Neural crest cell (in vitro differentiated cells): ENCODE measurements around the gene HPS1. TPM values are rescaled to one million over a fixed set of nuclear protein-coding genes. Genes with fewer than 3 reads are reported as not detected.

Experiments
- DNase-seq: peaks from one replicate; pipeline ENCODE4 v3.0.0; 2021; ENCODE audit warnings: low read depth, mixed read lengths, low spot score
- H3K27ac Mint-ChIP-seq: one replicate; pipeline ENCODE4 v1.8.0; 2021; ENCODE audit warnings: mild to moderate bottlenecking, mixed read lengths; ENCODE audit not compliant: unreplicated experiment
- H3K27me3 Mint-ChIP-seq: 2 replicates; pipeline ENCODE4 v1.8.0; 2021; ENCODE audit warnings: low read depth, mild to moderate bottlenecking, mixed read lengths
- H3K36me3 Mint-ChIP-seq: 2 replicates; pipeline ENCODE4 v1.8.0; 2021; ENCODE audit warnings: low read depth, mild to moderate bottlenecking, mixed read lengths
- H3K4me1 Mint-ChIP-seq: 2 replicates; pipeline ENCODE4 v1.8.0; 2021; ENCODE audit warnings: mixed read lengths
- H3K4me3 Mint-ChIP-seq: one replicate; pipeline ENCODE4 v1.8.0; 2021; ENCODE audit warnings: mild to moderate bottlenecking, mixed read lengths
- H3K9me3 Mint-ChIP-seq: 2 replicates; pipeline ENCODE4 v1.8.0; 2021; ENCODE audit warnings: mixed read lengths
- microRNA-seq: library from miRNA; unstranded; fragments of <30 nt; microRNA quantifications from one replicate; pipeline ENCODE4, GENCODE V29; 2020
- total RNA-seq: library from RNA; stranded (reverse); gene quantifications from 2 replicates; pipeline ENCODE4 v1.2.1, GENCODE V29; 2021
- TF ChIP-seq, protein P1 (sequence below): fragments of 200-600 bp; sonication (generic); conservative IDR thresholded peaks from 2 replicates; pipeline ENCODE4 v1.5.0; 2021; ENCODE audit warnings: antibody characterized with exemption, mild to moderate bottlenecking

Gene HPS1
- total RNA-seq, 1 donor from 2014 or later: 46.9 TPM

DNA sequence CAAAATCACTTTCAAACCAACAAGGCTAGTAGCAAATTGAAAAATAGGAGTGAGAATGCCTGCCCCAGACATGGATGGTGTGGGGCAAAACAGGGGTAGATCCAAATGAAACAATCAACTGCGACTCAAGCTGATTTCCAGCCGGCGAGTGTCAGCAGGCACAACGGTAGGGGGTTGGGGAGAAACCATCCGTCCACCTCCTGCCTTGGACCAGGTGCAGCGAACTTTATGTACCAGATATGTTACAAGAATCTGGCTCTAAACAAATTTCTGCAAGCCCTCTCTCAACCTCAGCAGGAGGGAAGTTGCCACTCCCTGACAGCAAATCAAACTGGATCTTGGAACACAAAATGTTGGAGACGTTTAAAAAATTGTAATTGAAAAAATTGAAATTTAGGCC lies 76.9 kb downstream of the HPS1 start:
- no peak for DNase-seq
- H3K27ac Mint-ChIP-seq: no peak overlapping the region
- TF ChIP-seq, protein P1, sequence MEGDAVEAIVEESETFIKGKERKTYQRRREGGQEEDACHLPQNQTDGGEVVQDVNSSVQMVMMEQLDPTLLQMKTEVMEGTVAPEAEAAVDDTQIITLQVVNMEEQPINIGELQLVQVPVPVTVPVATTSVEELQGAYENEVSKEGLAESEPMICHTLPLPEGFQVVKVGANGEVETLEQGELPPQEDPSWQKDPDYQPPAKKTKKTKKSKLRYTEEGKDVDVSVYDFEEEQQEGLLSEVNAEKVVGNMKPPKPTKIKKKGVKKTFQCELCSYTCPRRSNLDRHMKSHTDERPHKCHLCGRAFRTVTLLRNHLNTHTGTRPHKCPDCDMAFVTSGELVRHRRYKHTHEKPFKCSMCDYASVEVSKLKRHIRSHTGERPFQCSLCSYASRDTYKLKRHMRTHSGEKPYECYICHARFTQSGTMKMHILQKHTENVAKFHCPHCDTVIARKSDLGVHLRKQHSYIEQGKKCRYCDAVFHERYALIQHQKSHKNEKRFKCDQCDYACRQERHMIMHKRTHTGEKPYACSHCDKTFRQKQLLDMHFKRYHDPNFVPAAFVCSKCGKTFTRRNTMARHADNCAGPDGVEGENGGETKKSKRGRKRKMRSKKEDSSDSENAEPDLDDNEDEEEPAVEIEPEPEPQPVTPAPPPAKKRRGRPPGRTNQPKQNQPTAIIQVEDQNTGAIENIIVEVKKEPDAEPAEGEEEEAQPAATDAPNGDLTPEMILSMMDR: no peak
- no peaks in the 10 kb centered on the region for H3K9me3 Mint-ChIP-seq
- no peaks in the 10 kb centered on the region for H3K36me3 Mint-ChIP-seq
- no peak overlapping the region for H3K4me3 Mint-ChIP-seq
- no peaks in the 10 kb centered on the region for H3K27me3 Mint-ChIP-seq
- peaks cover 37% of the 10 kb centered on the region for H3K4me1 Mint-ChIP-seq

DNA sequence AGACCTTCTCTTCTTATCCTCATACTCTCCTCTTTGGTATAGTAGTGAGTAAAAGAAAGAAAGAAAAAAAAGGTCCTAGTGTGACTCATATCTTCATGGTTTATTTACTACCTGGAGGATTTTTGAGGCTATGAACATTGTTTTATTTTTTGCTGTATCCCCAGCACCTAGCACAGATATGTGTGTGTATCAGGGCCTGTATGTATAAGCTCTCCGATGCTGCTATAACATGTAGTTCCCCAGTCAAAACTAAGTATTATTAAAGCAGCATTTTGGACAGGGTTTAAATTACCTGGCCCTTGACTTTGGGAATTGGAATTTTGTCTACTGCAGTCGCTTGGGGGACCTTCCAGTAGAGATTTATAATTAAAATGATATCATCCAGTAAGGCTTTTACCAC lies 78.1 kb downstream of the HPS1 start:
- TF ChIP-seq, protein P1: no peak
- DNase-seq: no peak
- Mint-ChIP-seq H3K27me3 (no peaks in the 10 kb centered on the region), H3K9me3 (no peaks in the 10 kb centered on the region), H3K36me3 (no peaks in the 10 kb centered on the region), H3K4me1 (peaks cover 40% of the 10 kb centered on the region), H3K27ac (no peak overlapping the region), H3K4me3 (no peak overlapping the region)

DNA sequence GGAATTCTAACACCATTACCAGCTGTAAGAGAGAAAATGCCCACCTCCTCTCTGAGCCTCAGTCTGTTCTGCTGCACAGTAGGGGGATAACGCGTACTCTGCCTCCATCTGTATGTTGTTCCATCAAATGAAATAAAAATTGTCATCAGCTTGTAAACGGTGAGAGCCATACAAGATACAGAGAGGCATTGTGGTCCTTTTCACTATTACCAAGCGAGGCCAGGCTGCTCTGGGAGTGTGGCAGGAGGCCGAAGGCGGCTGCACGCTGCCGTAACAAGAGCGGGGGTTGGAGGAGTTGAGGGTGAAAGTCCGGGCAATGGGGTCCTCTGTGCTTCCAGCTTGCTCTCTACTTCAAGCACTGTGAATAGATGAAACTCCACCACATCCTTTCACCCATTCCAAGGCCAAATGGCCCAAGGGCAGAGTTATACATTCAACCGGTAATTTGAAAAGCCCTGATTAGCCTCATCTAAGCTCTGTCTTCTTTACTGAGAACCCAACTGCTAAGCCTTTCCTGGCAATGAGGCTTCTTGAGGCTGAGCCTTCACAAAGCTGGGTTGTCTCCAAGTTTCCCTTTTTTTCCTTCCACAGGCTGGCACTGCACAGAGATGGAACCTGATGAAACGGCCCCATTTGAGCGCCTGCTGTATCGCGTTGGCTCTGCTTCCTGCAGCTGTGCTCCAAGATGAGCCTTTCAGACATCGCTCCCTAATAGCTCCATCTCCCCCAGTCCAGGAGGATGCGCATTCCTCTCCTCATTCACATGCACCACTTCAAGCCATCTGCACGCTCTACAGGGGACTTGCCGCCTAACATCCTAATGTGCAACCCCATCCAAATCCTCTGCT lies 78.9 kb downstream of the HPS1 start:
- Mint-ChIP-seq H3K36me3 (no peaks in the 10 kb centered on the region), H3K4me1 (peaks cover 40% of the 10 kb centered on the region), H3K27me3 (no peaks in the 10 kb centered on the region), H3K4me3 (no peak overlapping the region), H3K9me3 (no peaks in the 10 kb centered on the region), H3K27ac (no peak overlapping the region)
- TF ChIP-seq, protein P1: no peak
- no peak for DNase-seq

Small RNA genes within 50 kb of the gene (microRNA-seq; reads per million reads assigned to microRNA genes)
- gene MIR1287: 165 reads per million, percentile 65 among the genes with 10 or more reads in this experiment
- gene MIR4685: 4.1 reads per million

Other genes with a start within 250 kb of the HPS1 start
- 1.5 and 1.7 TPM in 2 replicates for gene LOXL4, start 178.7 kb downstream of the HPS1 start, total RNA-seq
- 5.0 and 5.7 TPM in 2 replicates for gene PYROXD2, start 31.8 kb downstream of the HPS1 start, total RNA-seq